GM12878 (cell line): ENCODE data around the gene CPLX4.

Experiments used
- BHLHE40 ChIP-seq, 2 experiments: fragments of 450-650 bp in 1 of 2; IDR thresholded peaks; 2 replicates each; pipeline ENCODE4 v1.6.1; 2011 to 2017; ENCODE audit warnings: low read depth in 2 of 2, borderline replicate concordance in 1 of 2, improper control_type of control experiment in 1 of 2, low read length in 1 of 2, mild to moderate bottlenecking in 1 of 2
- MYC ChIP-seq: IDR thresholded peaks from 2 replicates; pipeline ENCODE4 v1.6.1; 2011; ENCODE audit warnings: mild to moderate bottlenecking, low read length, moderate library complexity, inconsistent platforms; ENCODE audit not compliant: insufficient read depth, insufficient replicate concordance, insufficient read length, severe bottlenecking
- NR2F1 ChIP-seq: fragments of 450-650 bp; conservative IDR thresholded peaks from 2 replicates; pipeline ENCODE4 v1.6.1; 2017; ENCODE audit warnings: mild to moderate bottlenecking
- POLR2A ChIP-seq: IDR thresholded peaks from 2 replicates; pipeline ENCODE4 v1.6.1; 2011; ENCODE audit warnings: low read depth, mild to moderate bottlenecking, low read length
- TF ChIP-seq, protein P1 (sequence below), 3 experiments: IDR thresholded peaks in 2 of 3; conservative IDR thresholded peaks in 1 of 3; 2 replicates each; pipeline ENCODE4 v1.5.1; 2011; ENCODE audit warnings: low read depth in 3 of 3, low read length in 3 of 3, mild to moderate bottlenecking in 3 of 3, control low read depth in 2 of 3, moderate library complexity in 2 of 3, inconsistent platforms in 1 of 3, mixed read lengths in 1 of 3; ENCODE audit not compliant: control insufficient read depth in 2 of 3, insufficient read depth in 1 of 3; ENCODE audit errors: extremely low read depth in 1 of 3

DNA sequence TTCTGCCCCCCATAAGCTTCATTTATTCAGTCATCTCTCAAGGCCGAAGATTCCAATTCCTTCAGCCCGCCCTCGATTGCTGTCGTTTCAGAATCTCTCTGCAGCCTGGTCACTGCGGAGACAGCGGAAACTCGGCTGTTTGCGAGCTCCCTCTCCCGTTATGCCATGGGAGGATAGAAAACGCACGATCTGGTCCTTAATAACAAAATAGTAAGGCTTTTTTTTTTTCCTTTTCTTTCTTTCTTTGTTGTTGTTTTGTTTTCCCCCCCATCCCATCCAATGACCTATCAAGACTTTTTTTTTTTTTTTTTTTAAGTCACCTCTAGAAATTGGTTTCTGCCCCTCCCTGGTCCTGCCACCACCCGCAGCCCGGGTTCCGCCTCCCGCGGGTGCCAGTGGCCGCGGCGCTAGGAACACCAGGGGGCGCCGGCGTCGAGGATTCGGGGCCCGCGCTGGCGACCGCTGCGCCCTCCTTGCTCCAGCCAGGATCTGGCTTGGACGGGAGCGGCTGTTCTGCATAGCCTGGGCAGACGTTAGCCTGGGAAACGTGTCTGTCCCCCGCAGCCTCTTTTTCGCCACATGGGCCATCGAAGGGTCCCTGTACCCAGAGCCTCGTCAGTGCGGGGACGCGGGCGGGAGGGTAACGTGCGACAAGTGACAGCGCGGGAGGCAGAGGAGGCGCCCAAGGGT is 10.1 kb downstream of the CPLX4 start:
- TF ChIP-seq POLR2A, result no peak
- TF ChIP-seq NR2F1, result no peak
- TF ChIP-seq, protein P1, sequence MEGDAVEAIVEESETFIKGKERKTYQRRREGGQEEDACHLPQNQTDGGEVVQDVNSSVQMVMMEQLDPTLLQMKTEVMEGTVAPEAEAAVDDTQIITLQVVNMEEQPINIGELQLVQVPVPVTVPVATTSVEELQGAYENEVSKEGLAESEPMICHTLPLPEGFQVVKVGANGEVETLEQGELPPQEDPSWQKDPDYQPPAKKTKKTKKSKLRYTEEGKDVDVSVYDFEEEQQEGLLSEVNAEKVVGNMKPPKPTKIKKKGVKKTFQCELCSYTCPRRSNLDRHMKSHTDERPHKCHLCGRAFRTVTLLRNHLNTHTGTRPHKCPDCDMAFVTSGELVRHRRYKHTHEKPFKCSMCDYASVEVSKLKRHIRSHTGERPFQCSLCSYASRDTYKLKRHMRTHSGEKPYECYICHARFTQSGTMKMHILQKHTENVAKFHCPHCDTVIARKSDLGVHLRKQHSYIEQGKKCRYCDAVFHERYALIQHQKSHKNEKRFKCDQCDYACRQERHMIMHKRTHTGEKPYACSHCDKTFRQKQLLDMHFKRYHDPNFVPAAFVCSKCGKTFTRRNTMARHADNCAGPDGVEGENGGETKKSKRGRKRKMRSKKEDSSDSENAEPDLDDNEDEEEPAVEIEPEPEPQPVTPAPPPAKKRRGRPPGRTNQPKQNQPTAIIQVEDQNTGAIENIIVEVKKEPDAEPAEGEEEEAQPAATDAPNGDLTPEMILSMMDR (IDR thresholded peaks at IDR 0.05 in 2 of 3, conservative IDR thresholded peaks at IDR 0.05 in 1 of 3; ENCODE audit: control insufficient read depth in 2 of 3, extremely low read depth in 1 of 3, insufficient read depth in 1 of 3, low read depth in 3 of 3, low read length in 3 of 3), result peak; percentile 67 to 83 (median 82)
- TF ChIP-seq MYC, result no peak
- TF ChIP-seq BHLHE40 (IDR thresholded peaks at IDR 0.05; ENCODE audit: borderline replicate concordance in 1 of 2, low read depth in 2 of 2, low read length in 1 of 2), result peak; percentile 21 to 34; a peak in 3 of 4 replicates
